ENCODE results near the gene SETD3. TPM values are rescaled to one million over a fixed set of nuclear protein-coding genes. Genes with fewer than 3 reads are reported as not detected.

Gene SETD3
- total RNA-seq, 1 donor from 2014 or later = 46.0 TPM

DNA sequence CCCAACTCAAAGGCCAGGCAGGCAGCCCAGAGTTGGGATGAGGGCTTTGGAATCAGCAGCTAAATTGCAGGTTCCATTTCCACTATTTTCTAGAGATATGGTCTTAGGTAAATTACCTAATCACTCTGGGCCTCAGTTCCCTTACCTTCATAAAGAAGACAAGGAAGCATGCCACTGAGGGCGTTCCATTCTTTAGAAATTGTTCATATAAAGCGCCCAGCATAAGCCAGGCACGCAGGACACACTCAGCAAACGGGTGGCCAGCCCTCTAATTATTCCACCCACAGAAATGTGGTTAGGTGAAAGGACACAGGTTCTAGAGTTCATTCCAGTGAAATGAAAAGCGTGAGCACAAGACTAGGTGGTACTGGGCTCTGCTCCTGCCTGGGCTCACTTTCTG lies 120.8 kb downstream of the SETD3 start:
- TF ChIP-seq, protein P1, sequence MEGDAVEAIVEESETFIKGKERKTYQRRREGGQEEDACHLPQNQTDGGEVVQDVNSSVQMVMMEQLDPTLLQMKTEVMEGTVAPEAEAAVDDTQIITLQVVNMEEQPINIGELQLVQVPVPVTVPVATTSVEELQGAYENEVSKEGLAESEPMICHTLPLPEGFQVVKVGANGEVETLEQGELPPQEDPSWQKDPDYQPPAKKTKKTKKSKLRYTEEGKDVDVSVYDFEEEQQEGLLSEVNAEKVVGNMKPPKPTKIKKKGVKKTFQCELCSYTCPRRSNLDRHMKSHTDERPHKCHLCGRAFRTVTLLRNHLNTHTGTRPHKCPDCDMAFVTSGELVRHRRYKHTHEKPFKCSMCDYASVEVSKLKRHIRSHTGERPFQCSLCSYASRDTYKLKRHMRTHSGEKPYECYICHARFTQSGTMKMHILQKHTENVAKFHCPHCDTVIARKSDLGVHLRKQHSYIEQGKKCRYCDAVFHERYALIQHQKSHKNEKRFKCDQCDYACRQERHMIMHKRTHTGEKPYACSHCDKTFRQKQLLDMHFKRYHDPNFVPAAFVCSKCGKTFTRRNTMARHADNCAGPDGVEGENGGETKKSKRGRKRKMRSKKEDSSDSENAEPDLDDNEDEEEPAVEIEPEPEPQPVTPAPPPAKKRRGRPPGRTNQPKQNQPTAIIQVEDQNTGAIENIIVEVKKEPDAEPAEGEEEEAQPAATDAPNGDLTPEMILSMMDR (IDR thresholded peaks at IDR 0.05; ENCODE audit: unreplicated experiment) = no peak
- no peak for DNase-seq (ENCODE audit: low spot score, unreplicated experiment)
- no peak overlapping the region for H3K4me3 Mint-ChIP-seq (ENCODE audit: low read depth)
- H3K4me1 Mint-ChIP-seq (ENCODE audit: low read depth) = no peaks in the 10 kb centered on the region
- peaks cover 9% of the 10 kb centered on the region for H3K27me3 Mint-ChIP-seq
- H3K9me3 Mint-ChIP-seq (ENCODE audit: low read depth) = no peaks in the 10 kb centered on the region
- no peak overlapping the region for H3K27ac Mint-ChIP-seq
- H3K36me3 Mint-ChIP-seq (ENCODE audit: insufficient read depth) = no peaks in the 10 kb centered on the region

DNA sequence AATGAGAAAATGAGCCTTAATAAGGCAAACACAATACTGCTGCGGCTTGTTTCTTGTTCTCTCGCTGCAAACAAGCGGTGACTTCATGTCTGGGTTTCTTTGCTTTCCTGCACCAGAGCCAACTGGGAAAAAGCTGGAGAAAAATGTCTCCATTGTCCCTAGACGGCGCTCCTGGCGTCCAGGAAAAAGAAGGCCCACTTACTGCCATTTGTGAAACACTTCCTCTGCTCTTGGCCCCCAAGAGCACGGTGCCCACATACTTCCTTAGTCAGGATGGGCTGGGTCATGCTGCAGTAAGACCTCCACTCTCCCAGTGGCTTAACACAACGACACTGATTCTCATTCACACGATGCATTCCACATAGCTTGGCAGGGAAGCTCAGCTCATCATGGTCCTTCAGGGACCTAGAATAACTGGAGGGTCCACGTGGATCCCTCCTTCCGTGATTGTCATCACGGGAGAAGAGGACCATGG lies 122.7 kb downstream of the SETD3 start:
- TF ChIP-seq, protein P1 (IDR thresholded peaks at IDR 0.05; ENCODE audit: unreplicated experiment) = no peak
- H3K27ac Mint-ChIP-seq = no peak overlapping the region
- H3K9me3 Mint-ChIP-seq (ENCODE audit: low read depth) = no peaks in the 10 kb centered on the region
- no peaks in the 10 kb centered on the region for H3K36me3 Mint-ChIP-seq (ENCODE audit: insufficient read depth)
- H3K4me1 Mint-ChIP-seq (ENCODE audit: low read depth) = no peaks in the 10 kb centered on the region
- H3K27me3 Mint-ChIP-seq = peaks cover 9% of the 10 kb centered on the region
- DNase-seq (ENCODE audit: low spot score, unreplicated experiment) = no peak
- H3K4me3 Mint-ChIP-seq (ENCODE audit: low read depth) = no peak overlapping the region

- H3K4me1 Mint-ChIP-seq (ENCODE audit: low read depth) = no peaks in the 10 kb centered on the region
- H3K9me3 Mint-ChIP-seq (ENCODE audit: low read depth) = no peaks in the 10 kb centered on the region
- H3K4me3 Mint-ChIP-seq (ENCODE audit: low read depth) = no peak overlapping the region
- H3K36me3 Mint-ChIP-seq (ENCODE audit: insufficient read depth) = no peaks in the 10 kb centered on the region
- peaks cover 9% of the 10 kb centered on the region for H3K27me3 Mint-ChIP-seq
- H3K27ac Mint-ChIP-seq = peak overlapping the region; percentile 59
- TF ChIP-seq, protein P1 (IDR thresholded peaks at IDR 0.05; ENCODE audit: unreplicated experiment) = no peak
- no peak for DNase-seq (ENCODE audit: low spot score, unreplicated experiment)
These were observed 123.3 kb downstream of the SETD3 start for GRCh38 chr14:99357151-99357915.

DNA sequence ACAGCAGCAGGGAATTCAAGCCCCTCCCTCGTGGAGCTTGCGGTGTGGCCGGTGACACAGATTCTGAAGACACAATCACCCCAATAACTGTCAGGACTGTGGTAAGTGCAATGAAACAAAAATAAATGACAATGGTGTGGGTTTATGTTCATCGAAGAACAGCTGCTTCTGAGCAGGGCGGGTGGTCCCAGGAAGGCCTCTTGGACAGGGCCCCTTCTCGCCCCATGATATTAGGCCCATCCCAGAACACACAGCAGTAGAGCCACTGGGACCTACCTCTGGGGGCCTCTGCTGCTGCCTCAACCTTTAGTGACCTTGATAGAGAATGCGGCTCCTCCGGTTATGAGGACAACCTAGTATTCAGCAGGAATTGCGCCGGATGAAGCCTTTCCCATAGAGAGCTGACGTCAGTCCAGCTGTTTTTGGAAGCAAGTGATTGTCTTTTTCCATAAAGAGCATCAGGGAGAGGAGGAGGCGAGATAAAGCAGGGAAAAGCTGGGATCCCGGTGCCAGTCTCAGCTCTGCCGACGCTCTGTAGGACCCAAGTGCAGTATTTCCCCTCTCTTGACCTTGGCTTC lies 124.5 kb downstream of the SETD3 start:
- DNase-seq (ENCODE audit: low spot score, unreplicated experiment) = no peak
- Mint-ChIP-seq H3K36me3 (ENCODE audit: insufficient read depth) (no peaks in the 10 kb centered on the region), H3K27ac (no peak overlapping the region), H3K4me3 (ENCODE audit: low read depth) (no peak overlapping the region), H3K9me3 (ENCODE audit: low read depth) (no peaks in the 10 kb centered on the region), H3K4me1 (ENCODE audit: low read depth) (no peaks in the 10 kb centered on the region), H3K27me3 (peaks cover 10% of the 10 kb centered on the region)
- TF ChIP-seq, protein P1 (IDR thresholded peaks at IDR 0.05; ENCODE audit: unreplicated experiment) = no peak

DNA sequence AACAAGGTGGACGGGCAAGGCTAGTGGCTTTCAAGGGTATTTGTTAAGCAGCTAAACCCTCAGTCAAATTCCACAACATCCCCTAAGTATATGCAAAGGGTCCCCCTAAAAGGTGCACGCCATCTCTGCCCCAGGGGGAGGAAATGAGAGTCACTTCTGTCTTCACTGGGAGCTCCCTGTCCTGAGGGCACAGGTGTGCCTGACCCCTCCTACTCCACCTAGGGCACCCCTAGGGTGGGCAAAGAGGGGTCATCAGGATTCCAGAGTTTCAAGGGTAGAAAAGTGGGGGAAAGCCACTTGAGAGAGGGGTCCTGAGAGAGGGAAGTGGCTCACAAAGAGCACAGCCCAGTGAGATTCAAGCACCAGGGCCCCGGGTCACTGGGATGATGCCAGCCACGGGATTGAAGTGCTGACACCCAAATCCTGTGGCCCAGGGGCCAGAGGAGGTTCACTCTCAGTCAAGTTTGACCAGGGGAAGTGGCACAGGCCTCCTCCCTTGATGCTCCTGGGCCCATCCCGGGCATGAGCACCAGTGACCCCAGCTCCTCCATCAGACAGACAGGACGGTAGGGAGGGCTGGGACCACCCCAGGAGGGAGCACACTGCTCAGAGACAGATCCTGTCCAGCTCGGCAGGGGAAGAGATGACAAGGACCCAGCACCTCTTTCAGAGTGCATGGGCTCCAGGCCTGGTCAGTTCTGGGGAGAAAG lies 126.3 kb downstream of the SETD3 start:
- Mint-ChIP-seq H3K4me3 (ENCODE audit: low read depth) (no peak overlapping the region), H3K4me1 (ENCODE audit: low read depth) (no peaks in the 10 kb centered on the region), H3K27ac (no peak overlapping the region), H3K36me3 (ENCODE audit: insufficient read depth) (no peaks in the 10 kb centered on the region), H3K27me3 (peaks cover 10% of the 10 kb centered on the region), H3K9me3 (ENCODE audit: low read depth) (no peaks in the 10 kb centered on the region)
- TF ChIP-seq, protein P1 (IDR thresholded peaks at IDR 0.05; ENCODE audit: unreplicated experiment) = no peak
- no peak for DNase-seq (ENCODE audit: low spot score, unreplicated experiment)
